Amniotic stem cell (primary cell): ENCODE results near the gene VPS18.

Experiments
- DNase-seq: peaks from one replicate; lab custom pipeline; 2025; lab: John Stamatoyannopoulos, UW

Gene VPS18

DNA sequence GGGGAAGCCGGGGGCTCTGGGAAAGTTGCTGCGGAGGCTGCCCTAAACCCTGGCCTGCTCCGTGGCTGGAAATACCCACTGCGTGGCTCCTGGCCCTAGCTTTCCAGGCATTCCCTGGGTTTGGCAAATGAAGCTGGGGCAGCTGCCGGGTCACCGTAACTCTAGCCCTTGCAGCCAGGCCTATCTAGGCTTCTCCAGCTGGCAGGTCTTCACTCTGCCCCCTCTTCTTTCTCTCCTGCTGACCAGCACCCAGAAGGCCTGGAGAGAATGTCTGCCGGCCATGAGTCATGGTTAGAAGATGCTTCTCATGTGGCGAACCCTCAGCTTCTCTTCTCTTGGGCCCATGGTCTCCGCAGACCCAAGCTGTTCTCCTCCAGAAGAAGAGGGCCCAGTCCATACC, 29.3 kb downstream of the VPS18 start:
- no peak for DNase-seq

DNA sequence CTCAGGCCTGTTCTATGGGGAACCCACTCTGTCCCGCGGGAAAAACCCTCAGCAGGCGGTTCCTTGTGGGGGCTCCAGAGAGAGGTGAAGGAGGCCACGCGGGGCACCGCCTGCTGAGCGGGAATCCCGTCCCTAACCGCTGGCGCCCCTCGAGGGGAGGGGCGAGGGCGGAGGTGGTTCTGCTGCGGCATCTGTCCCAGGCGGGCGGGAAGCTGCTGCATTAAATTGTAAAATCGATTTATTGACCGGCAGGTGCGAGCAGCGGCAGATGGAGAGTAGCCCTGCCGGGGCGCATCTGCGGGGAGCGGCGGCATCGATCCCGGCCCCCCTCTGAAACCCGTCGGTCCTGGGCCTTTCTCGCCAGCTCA, 31.2 kb downstream of the VPS18 start:
- DNase-seq = no peak

DNA sequence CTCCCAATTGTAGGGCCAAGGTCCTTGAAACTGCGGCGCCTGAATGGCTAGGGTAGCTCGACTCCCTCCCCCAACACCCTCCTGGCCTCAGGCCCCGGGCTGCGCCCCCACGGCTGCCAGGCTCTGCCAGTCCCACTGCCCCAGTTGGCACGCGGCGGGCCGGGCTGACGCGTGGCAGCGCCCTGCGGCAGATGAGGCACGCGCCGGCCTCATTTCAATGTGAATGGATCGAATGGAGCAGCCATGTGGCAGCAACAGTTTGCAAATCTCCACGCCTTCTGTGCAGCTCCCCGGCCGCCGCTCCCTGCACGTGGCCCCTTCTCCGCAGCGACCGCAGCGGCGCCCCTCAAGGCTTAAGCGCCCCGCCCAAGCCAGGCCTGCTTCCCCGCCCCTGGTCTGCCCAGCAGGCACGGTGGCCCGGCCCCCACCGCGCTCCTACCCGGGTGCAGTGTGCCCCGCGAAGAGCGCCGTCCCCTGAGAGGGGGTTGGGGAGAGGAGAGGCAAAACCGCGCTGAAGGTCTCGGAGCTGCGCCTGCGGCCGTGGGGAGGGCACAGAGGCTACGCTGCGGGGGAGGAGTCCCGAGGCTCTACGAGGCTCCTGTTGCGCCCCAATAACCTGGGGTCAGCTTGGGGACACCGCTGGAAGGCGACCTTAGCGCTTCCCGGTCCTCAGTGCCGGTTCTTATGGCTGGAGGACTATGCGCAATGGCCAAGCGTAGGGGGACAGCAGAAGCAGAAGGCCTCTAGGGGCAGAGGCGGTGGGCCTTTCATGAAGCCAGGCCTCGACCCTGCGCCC, 31.8 kb downstream of the VPS18 start:
- no peak for DNase-seq

DNA sequence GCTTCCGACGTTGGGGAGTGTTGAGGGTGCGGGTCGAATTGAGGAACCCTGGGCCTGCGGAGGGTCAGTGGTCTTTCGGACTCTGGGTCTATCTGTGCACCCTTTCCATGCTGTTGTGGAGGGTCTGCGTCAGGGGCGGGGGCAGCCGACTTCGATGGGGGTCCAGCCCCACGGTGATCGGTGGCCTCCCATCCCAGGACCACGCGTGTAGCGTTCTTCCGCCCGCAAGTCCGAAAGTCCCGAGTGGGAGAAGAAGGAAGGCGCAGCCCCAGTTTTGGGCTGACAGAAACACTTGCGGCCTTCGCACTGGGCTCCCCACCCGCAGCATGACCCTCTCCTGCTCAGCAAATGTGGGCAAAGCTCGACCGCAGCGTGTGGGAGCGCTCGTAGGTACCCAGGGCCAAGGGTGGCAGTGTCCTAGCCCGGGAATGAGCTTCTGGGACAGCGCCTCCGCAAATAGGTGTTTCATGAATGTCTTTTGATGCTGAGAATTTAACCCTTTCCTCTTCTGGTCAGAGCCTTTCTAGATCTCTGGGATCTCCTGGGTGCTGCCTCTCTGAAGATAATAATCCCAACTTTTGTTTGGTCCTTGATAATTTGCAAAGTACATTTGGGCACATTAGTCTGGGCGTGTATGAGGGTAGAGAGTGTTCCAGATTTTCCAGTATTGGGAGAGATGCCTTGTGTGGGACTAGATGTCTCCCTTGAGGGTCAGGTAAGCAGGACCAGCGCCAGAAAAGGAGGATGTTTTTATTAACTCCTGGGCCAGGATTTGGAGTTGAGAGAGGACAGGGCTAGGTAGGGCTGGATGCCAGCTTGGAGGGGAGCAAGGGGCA, 32.6 kb downstream of the VPS18 start:
- DNase-seq = no peak

DNA sequence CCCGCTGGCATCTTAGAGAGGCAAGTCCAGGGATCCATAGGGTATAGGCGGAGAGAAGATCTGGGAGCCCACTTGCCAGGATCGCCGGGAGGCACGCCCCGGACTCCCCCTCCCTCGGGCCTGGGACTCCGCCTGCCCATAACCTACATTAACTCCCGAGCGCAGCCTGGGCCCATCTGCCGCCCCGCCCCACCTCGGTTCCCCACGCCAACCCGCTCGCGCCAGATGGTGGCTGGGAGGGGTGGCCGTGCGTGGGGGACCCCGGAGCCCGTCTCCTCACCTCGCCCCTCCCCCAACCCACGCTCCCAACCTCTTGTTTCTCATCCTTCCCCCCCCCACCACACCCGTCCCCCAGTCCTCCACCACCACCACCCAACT, 33.2 kb downstream of the VPS18 start:
- DNase-seq = no peak

DNA sequence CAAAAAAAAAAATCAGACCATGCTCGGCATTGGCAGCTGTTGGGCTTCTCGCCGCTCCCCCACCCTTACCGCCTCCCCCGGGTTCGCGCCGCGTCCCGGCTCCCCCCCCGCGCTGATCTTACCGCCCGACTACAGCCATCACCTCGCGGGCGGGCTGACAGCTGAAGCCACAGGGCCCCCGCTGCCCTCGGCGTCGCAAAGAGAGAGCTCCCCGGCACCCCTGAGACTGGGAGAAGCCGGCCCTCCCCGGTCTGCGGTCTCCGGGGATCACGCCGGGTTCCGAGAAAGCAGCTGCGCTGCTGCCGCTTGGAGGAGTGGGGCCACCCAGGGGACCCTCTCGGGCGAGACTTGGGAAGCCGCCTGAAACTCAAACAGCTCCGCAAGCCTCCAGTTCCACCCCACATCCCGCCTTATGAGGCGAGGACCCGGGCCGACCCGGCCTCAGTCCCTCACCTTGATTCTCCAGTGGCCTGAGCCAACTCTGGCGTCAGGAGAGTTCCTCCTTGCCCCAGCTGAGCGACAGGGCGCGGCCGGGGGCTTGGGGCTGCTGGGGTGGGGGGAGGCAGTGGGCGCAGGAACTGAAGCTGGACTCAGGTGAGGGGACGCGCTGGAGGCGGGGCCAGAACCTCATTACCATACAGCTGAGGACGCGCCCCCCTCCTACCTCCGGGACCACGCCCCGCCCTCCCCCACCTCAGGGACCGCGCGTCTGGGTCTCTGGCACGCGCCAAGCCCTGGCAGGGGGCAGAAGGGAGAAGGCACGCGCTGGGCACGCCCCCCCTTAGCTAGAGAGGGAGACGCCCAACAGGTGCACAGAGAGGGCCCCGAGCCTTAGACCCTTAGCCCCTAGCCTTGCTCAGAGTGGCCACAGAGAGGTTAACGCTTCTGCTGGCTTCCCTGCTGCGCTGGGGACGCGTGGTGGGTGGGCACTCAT, 33.9 kb downstream of the VPS18 start:
- no peak for DNase-seq

DNA sequence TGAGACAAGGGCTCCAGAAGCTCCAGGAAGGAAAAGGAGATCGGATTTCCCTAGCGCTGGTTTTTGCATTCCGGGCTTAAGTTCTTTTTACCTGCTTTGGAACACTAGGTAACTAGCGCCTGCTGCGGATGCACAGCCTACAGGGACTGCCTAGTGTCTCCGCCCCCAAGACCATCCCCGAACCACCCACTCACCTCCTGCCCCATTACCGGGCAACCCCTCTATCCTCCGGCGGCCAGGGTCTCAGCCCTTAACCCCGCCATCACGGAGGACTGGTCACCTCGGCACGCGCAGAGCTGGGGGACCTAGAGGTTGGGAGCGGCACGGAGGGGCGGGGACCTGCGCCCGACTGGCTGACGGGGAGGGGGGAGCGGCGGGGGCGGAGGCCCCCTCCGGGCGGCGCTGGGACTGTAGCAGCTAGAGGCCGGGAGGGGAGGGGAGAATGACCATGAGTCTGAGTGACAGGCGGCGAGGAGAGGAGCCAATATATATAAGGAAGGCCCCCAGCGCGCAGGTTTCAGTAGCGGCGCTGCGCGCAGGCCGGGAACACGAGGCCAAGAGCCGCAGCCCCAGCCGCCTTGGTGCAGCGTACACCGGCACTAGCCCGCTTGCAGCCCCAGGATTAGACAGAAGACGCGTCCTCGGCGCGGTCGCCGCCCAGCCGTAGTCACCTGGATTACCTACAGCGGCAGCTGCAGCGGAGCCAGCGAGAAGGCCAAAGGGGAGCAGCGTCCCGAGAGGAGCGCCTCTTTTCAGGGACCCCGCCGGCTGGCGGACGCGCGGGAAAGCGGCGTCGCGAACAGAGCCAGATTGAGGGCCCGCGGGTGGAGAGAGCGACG, 34.8 kb downstream of the VPS18 start, which contains the start of gene DLL4:
DLL4 (plus strand) TSS at position 520 of the 839 bp plus-strand sequence. CDS start 329 bp downstream, outside the sequence.
- DNase-seq = no peak

DNA sequence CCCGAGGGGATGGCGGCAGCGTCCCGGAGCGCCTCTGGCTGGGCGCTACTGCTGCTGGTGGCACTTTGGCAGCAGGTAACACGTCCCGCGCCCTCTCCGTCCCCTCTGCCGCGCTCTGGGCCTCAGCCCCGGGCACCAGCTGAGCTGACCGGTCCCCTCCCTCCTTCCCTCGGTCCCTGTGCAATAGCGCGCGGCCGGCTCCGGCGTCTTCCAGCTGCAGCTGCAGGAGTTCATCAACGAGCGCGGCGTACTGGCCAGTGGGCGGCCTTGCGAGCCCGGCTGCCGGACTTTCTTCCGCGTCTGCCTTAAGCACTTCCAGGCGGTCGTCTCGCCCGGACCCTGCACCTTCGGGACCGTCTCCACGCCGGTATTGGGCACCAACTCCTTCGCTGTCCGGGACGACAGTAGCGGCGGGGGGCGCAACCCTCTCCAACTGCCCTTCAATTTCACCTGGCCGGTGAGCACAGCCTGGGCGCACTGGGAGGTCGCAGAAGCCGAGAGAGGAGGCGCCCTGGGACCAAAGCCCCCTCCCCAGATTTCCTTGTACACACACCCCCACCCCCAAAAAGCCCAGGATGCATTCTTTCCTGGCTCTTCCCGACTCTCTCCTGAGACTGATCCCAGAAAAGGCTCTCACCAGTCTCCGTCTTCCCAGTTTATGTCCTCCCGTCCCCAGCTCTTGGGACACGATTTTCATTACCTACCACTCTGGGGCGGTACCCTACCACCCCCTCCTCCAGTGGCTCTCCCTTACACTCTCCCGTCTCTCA, 35.6 kb downstream of the VPS18 start:
- no peak for DNase-seq

DNA sequence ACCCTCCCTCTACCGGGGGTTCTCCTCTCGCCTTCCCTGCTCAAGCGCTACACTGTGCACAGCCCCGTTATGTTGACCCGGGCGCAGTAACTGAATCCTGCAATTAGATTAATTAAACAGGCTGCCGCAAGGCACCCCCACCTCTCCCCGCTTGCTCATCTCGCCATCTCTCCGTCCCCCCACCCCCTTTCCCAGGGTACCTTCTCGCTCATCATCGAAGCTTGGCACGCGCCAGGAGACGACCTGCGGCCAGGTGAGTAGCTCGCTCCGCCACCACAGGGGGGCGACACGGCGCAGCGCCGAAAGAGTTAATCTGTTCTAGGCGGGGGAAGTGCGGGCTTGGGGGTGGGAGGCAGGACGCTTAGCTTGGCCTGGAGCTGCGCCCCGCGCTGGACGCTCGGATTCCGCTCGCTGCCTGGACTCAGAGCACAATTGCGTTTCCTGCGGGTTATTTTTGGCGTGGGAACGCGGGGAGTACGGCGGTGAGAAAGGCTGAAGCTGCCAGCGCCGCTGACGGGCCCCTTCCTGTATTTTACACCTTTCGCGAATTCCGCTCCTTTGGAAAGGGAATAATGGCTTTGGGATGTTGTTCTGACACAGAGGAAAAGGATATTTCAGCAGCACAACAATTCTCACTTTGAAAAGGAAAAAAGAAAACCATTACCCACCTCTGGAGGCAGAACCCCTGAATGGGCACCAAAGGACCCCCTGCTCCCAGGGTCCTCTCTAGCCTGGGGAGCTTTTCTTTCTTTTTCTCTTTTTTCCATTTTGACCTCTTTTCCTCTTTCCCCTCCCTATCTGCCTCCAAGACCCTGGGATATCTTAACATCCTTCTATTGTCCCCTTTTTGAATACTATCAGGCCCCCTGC, 36.4 kb downstream of the VPS18 start:
- no peak for DNase-seq

DNA sequence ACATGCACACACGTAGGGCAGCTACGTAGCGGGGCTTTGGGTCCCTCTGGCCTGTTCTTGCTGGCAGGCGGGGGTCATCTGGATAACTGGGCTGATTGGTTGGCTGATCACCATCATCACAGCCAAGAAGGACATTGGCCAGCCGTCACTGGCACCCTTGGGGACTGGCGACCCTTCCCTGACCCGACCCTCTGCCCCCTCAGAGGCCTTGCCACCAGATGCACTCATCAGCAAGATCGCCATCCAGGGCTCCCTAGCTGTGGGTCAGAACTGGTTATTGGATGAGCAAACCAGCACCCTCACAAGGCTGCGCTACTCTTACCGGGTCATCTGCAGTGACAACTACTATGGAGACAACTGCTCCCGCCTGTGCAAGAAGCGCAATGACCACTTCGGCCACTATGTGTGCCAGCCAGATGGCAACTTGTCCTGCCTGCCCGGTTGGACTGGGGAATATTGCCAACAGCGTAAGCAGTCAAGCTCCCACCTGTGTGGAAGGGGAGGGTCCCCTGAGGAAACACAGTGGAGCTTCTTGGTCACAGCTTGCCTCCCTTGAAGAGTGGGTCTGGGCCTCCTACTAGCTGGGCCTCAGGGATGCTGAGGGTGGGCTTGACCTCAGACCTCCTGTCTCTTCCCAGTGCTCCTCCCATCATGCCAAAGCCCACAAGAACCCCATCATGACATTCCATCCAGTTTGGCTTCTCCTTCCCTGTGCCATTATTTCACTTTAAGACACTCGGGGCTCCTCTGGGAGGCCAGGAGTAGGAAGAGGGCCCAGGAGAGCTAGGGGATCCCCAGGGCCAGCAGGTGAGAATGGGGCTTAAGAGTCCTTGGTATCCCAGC, 37.3 kb downstream of the VPS18 start:
- DNase-seq = no peak

DNA sequence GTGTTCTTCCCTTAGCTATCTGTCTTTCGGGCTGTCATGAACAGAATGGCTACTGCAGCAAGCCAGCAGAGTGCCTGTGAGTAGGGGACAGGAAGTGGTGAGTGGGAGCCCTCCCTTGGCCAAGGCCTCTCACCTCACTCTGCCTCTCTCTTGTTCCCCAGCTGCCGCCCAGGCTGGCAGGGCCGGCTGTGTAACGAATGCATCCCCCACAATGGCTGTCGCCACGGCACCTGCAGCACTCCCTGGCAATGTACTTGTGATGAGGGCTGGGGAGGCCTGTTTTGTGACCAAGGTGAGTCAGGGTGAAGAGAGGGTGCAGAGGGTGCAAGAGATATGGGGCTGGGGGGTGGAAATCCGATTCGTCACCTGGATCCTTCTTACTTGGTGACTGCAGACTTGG, 37.9 kb downstream of the VPS18 start:
- no peak for DNase-seq

DNA sequence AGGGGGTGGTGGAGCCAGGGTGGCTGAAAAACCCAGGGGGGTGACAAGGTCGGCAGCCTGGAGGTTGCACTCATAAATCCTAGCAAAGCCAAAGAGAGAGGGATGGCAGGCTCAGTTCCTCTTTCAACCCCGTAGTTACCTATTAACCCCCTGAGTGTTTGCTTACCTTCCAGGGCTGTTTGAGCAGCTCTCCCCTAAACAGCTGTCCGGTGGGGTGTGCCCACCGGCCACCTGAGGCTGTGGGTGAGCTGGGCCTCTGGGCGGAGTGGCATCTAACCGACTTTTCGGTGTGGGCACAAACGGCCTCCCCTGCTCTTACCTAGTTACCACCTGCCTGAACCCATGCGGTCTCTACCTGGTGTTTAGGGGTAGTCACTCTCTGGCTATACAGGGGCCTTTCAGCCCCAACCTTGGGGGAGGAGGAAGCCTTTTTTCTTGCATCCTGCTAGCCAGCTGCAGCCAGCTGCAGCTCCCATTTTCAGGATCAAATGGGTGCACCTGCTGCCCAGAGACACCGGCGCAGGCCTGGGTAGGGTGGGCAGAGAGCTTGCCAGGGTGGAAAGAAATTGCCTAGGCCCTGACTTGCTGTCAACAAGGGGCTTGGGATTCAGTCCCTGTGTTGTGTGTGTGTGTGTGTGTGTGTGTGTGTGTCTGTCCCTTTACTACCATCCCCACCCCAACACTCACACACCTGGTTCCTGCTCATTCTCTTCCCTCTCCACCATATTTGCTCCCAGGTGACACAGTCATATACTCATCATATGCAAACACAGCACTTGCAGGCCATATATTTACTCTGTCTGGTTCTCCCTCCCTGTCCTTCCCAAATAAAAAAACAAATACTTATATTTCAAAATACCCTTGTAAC, 38.6 kb downstream of the VPS18 start:
- DNase-seq = no peak

DNA sequence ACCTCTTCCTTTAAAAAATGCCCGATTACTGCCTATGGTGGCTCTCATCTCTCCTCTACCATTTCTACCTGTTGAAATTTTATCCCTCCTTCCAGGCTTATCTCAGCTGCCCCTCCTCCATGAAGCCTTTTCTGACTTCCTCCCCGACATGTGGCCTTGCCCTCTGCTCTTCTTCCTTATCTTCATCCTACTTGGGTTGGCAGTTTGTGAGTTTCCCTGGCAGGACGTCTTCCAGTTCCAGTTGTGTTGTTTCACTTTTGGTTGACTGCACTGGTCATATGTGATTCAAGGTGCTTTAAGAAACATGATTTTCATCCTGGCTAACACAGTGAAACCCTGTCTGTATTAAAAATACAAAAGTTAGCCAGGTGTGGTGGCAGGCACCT, 39.3 kb downstream of the VPS18 start:
- DNase-seq = no peak

DNA sequence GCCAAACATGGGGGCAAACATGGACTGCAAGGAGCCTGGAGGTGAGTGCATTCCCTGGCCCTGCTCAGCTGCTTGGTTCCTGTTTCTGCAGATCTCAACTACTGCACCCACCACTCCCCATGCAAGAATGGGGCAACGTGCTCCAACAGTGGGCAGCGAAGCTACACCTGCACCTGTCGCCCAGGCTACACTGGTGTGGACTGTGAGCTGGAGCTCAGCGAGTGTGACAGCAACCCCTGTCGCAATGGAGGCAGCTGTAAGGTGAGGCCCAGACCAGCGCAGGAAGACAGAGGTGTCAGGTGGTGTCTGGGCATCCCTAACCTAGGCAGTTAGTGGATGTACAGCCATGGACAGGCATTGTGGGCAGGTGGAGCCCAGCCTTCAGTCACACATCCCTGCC, 40.2 kb downstream of the VPS18 start:
- no peak for DNase-seq

DNA sequence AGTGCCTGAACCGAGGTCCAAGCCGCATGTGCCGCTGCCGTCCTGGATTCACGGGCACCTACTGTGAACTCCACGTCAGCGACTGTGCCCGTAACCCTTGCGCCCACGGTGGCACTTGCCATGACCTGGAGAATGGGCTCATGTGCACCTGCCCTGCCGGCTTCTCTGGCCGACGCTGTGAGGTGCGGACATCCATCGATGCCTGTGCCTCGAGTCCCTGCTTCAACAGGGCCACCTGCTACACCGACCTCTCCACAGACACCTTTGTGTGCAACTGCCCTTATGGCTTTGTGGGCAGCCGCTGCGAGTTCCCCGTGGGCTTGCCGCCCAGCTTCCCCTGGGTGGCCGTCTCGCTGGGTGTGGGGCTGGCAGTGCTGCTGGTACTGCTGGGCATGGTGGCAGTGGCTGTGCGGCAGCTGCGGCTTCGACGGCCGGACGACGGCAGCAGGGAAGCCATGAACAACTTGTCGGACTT, 42.0 kb downstream of the VPS18 start:
- DNase-seq = no peak

DNA sequence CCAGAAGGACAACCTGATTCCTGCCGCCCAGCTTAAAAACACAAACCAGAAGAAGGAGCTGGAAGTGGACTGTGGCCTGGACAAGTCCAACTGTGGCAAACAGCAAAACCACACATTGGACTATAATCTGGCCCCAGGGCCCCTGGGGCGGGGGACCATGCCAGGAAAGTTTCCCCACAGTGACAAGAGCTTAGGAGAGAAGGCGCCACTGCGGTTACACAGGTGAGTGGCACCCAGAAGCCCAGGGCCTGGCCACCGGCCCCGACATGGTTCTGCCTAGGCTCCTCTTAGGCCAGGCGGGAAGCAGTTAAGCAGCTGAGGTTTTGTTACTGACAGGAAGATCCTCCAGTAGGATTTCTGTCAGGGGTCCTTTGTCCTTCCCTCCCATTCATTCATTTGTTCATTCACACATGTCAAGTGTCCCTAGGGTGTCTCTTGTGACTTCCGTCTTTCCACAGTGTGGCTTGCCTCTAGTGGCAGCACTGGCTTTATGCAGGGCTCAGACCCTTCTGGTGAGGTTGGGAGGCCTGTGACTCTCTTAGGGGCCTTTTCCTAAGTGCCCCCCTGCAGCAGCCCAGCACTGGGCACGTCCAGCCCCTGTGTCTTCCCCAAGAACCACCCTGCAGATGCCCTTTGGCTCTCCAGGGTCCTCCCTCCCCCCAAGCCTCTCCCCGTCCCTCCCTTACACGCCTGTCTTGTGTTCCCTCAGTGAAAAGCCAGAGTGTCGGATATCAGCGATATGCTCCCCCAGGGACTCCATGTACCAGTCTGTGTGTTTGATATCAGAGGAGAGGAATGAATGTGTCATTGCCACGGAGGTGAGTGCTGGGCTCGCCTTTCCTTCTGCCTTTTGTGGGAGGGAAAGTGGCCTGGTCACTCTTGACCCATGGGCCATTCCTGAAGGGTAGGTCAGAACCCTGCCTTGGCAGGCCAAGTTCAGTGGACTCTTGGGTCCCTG, 42.7 kb downstream of the VPS18 start:
- DNase-seq = no peak
